CD4-positive, alpha-beta T cell treated with Interleukin-21 for 1 hour (primary cell): ENCODE data around the gene PCYT2.
"Not testable (repeated sequence)": the region's sequence is repeated elsewhere in the genome, so short reads cannot be mapped to it uniquely, and the experiment has no call there.

ENCODE experiments used
- DNase-seq: peaks from one replicate; pipeline ENCODE4 v3.0.0-alpha.2; 2020

The PCYT2 gene

DNA sequence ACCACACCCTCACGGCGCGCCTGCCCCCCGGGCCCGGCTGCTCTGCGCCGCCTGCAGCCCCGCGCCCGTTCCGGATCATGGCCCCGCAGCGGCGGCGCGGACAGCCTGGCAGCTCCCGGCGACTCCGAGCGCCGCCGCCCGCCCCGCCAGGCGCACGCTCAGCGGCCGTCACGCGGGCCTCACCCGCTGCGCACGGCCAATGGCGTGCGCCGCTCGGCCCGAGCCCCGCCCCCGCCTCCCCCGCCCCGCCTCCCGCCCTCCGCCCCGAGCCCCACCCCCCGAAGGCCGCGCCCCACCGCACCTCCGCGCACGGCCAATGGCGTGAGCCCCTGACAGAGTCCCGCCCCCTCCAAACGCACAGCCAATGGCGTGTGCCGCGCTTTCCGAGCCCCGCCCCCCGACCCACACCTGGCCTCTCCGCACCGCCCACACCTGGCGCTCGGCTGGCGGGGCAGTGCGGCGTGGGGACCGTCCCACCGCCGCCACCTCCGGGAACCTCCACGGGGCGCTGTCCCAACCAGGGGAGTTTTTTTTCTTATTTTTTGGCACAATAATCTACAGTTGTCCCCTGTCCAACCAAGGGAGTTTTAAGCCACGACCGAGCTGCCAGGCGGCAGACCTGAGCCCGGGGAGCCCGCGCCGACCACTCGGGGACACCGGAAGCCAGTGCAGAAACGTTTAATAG lies at the start of gene PCYT2:
PCYT2 (minus strand) TSS at position 123 of the 685 bp plus-strand sequence; CDS start at position 79, 44 bp downstream.
- DNase-seq, result peak; percentile 95

DNA sequence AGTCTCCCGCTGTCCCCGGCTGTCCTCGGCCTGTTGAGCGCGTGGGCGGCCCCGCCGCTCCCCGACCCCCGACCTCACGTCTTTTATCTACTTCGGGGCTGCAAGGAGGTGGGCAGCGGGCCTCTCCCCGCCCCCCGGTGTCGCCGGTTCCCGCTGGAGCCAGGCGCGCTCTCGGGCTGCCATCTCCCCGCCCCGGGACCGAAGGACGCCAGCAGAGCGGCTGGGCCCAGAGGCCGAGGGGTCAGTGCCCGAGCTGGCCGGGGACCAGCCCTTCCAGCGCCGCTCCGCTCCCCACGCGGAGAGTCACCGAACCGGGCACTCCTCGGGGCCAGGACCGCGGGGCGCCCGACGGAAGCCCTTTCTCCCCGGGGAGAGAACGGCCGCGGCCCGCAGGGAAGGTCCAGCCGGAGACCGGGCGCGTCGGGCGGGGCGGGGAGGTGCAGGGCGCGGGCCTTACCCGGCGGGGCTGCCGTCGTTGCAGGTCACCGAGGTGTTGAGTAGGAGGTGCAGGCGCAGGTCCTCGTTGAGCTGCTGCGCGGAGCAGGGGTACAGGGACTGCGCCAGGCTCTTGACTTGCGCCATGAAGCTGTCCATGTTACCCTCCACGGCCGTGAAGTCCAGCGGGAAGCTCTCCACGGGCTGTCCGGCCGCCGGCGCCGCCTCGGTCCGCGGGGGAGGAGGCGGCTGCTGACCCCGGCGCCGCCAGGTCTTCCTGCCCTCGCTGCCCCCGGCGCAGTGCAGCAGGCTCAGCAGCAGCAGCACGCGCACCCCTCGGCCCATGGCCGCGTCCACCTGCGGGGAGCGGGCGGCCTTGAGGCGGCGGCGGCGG lies 49.1 kb upstream of the PCYT2 start:
- DNase-seq, result no peak

DNA sequence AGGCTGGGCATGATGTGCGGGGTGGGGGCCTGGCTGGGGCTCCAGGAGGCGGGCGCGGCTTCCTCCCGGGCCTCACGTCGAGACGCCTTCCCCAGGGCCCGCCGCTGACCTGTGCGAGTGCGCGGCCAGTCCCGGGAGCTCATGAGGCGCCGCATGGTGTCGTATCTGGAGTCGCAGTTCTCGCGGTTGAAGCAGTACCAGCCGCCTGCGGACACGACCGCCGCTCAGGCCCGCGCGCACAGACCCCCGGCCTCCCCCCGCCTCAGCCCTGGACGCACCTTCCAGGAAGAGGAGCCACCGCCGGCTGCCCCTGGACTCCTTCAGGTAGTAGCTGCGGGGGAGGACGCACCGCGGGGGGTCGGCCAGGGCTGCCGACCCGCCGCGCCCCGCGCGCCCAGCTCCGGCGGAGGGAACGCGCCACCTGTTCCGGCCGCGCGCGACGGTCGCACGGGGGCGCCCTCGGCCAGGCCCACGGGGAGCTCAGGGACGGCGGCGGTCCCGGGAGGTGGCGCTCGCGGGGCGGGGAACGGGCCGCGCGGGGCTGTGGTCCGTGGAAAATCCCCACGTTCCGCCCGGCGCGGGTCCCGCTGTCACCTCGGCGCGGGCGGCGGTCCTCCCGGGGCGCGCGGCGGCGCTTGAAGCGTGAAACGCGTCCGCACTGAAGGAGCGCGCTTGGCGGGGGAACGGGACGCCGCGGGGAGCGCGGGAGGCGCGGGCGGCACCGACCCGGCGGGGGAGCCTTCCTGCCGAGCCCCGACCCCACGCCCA lies 48.3 kb upstream of the PCYT2 start:
- peak; percentile 86 for DNase-seq

DNA sequence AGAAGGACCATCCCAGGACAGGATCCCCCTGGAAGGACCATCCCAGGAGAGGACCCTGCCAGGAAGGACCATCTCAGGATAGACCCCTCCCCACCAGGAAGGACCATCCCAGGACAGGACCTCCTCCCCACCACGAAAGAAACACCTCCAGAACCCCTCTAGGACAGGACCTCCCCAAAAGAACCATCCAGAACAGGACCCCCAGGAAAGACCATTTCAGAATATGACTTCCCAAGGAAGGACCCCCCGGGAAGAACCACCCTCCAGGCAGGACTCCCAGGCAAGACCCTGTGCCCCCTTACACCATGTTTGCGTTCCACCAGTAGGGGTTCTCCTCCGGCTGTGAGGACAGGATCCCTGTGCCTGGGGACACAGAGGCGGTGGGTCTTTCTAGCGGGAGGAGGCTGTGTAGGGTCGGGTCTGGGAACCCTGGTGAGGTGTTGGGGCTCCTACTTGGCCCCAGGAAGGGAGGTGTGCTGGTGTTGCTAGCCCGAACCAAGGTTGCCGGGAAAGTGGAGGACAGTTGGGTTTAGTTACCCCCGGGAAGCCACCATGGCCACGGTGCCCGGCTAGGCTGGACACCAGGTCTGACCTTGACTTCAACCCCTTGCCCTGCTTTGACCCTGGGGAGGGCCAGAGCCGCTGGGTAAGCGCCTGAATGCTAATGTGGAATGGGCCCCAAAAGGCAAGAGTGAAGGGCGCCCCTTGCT lies 47.6 kb upstream of the PCYT2 start:
- no peak for DNase-seq

DNA sequence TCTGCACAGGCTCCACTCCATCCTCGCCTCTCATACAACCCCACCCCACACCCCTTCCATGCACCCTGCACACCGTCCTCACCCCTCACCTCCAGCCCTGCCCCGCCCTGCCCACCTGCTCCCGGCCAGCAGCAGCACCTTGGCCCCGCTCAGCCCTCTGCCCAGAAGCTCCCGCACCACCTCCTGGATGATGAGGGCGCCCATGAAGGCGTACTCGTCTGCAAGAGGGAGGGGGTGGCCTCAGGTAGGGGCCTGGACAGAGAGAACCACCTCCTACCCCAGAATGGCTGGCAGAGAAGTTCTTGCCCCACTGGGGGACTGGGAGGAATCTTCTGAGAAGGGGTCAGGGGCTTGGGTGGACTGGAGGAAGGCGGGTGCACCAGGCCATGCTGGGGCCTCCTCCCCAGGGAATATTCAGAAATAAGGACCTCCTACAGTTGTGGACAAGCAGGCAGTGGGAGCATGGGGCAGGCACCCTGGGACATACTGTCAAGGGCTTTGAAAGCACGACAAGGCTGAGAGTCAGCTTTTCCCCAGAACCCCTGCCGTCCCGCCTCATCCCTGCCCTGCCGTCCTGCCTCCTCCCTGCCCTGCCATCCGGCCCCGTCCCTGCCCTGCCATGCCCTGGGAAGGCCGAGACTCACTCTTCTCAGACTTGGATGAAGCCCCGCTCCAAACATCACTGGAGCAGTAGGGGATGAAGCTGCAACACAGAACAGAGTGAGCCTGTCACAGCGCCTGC lies 46.7 kb upstream of the PCYT2 start:
- DNase-seq, result no peak

DNA sequence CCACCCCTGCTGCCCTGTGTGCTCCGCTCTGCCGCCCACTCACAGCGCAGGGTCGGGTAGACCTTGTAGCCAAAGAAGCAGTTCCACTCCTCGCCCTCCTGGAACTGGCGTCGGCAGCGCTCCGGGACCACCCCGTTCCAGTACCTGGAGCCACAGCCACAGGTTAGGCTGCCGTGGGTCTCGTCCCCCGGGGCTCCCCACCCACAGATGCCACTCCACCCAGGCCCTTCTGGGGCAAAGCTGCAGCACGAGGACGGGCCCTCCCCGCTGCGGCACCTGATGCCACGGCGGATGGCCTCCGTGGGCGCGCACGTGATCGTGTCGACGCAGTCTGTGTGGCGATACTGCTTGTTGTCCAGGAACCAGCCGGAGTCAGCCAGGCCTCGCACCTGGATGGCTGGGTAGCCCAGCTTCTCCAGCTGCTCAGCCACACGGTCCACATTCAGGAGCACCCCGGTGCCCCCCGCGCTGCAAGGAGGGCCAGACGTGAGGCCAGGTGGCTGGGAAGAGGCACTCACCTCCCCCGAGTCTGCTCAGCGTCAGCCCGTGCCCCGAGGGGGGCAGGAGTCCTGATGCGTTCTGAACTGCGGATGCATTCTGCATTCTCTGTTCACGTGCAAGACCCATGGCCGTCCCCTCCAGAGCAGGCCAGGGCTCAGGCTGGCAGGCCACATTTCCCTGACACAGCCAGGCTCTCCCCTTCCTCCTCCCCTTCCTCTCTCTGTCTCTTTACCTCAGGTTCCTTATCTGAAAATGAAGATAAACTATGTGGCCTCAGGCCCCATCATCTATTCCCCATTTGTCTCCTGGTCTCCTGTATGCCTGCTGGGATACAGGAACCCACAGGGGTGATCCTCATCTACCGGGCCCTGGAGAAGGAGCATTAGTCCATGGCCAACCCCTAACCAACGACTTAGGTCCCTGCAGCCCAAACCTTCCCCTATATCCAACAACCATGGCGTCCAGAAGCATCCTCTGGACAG lies 45.7 kb upstream of the PCYT2 start:
- DNase-seq, result no peak

DNA sequence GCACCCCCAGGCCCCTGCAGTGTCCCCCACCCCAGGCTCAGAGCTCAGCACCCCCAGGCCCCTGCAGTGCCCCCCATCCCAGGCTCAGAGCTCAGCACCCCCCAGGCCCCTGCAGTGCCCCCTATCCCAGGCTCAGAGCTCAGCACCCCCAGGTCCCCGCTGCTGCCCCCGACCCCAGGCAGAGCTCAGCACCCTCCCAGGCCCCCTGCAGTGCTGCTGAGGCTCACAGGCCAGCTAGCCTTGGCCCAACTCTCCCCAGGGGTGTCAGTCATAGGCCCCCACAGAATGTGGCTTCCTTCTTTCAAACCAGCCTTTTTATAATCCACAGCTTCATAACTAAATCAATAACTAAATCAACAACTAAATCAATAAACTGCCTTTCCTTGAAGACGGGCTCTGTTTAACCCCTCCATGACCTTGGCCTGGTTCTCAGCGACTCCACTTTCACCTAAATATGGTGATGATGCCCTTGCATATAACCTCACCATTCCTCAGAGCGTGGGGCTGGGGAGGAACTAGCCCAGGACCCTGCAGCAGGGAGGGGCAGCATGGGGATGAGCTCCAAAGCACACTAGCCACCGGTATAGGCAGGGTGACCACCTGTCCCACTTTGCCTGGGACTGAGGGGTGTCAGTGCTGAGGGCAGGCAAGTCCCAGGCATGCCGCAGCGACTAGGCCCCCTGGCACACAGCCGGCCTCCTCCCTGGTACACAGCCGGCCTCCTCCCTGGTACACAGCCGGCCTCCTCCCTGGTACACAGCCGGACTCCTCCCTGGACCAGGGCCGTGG lies 44.8 kb upstream of the PCYT2 start:
- no peak for DNase-seq

DNA sequence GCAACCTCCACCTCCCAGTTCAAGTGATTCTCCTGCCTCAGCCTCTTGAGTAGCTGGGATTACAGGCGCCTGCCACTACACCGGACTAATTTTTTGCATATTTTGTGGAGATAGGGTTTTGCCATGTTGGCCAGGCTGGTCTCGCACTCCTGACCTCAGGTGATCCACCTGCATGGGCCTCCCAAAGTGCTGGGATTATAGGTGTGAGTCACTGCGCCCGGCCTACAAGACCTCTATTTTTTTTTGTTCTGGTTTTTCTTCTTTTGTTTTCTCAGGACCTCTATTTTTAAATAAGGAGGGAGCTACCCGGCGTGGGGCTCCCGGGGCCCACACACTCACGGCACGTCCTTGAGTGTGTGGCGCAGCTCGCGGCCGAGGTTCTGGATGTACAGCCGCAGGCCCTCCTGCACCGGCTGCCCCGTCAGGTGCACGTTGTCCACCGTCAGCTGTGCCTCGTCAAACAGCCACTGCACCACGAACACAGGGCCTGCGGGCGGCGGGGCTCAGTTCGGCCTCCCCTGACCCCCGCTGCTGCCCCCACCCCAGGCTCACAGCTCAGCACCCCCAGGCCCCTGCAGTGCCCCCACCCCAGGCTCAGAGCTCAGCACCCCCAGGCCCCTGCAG lies 44.0 kb upstream of the PCYT2 start:
- no peak for DNase-seq

DNA sequence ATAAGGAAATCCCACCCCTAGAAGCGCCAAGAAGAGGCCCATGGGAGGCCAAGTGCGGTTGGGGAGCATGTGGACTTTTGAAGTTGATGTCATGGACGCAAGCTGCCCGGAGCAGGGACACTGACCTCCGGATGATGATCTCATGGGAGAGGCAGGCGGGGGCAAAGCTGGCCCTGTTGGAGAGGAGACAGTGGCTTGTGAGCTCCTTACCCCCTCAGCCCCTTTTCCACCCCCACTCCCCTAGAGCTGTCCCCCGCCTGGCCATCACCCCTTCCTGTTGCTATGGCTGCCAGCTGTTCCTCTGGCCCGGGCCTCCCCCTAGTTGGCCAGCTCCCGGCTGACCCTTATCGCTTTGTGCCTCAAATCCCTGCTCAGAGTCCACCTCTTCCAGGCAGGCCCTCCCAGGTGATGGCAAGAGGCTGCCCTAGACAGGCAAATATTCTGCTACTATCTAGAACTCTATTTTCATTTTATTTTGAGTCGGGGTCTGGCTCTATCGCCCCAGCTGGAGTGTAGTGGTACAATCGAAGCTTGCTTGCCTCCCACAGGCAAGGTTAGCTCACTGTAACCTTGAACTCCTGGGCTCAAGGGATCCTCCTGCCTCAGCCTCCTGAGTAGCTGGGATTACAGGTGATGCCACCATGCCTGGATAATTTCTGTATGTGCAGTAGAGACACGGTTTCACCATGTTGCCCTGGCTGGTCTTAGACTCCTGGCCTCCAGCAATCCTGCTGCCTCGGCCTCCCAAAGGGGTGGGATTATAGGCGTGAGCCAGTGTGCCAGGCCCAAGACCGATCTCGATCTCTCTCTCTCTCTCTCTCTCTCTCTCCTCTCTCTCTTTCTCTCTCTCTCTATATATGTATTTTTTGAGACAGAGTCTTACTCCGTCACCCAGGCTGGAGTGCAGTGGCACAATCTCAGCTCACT lies 43.2 kb upstream of the PCYT2 start:
- no peak for DNase-seq

DNA sequence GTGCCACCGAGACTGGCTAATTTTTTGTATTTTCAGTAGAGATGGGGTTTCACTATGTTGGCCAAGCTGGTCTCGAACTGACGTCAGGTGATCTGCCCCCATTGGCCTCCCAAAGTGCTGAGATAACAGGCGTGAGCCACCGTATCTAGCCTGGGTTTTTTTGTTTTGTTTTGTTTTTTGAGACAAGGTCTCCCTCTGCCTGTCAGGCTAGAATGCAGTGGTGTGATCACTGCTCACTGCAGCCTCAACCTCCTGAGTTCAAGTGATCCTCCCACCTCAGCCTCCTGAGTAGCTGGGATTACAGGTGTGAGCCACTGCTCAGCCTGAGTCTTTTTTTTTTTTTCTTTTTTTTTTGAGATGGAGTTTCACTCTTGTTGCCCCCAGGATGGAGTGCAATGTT lies 42.2 kb upstream of the PCYT2 start:
- not testable (repeated sequence) for DNase-seq

DNA sequence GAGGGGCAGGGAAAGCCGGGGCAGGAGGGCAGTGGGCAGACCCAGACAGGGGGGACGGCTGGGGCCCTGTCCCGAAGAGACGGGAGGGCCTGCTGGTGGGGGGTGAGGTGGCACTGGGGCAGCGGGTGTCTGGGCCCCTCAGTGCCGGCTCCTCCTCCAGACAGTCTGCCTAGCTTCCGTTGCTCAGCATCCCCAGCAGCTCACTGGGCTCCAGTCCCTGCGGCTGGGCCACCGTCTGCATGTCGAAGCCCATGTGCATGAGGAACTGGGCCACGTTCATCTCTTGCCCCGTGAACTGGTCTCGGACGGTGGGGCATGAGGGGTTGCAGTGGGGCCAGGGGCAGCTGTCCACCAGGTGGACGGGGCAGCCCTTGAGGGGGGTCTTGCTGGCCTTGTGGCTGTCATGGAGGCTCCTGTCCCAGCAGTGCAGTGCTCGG lies 41.6 kb upstream of the PCYT2 start:
- DNase-seq, result no peak

DNA sequence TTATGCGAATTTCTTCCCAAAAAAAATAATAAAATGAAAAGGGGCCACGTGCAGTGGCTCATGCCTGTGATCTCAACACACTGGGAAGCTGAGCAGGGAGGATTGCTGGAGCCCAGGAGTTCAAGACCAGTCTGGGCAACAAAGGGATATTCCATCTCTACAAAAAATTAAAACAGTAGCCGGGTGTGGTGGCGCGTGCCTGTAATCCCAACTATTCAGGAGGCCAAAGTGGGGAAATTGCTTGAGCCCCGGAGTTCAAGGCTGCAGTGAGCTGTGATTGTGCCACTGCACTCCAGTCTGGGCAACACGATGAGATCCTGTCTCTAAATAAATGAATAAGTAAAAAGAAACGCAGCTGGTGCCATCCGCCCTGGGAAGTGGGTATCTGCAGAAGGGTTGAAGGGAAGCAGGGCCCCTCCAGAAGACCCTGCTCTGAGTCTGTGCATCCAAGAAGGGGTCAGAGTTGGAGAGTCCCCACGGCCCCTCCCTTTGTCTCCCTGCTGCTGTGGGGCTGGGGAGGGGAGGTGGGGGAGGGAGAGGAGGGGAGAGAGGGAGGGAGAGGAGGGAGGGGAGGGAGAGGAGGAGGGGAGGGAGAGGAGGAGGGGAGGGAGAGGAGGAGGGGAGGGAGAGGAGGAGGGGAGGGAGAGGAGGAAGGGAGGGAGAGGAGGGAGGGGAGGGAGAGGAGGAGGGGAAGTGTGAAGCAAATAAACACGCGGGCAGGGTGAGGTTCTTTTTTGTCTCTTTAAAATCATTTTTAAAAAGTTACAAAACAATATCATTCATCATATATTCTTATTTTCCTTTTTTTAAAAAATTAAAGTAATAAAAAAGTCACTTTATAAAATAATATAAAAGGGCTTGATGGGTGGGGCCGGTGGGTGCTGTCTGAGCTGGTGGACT lies 40.8 kb upstream of the PCYT2 start:
- no peak for DNase-seq

DNA sequence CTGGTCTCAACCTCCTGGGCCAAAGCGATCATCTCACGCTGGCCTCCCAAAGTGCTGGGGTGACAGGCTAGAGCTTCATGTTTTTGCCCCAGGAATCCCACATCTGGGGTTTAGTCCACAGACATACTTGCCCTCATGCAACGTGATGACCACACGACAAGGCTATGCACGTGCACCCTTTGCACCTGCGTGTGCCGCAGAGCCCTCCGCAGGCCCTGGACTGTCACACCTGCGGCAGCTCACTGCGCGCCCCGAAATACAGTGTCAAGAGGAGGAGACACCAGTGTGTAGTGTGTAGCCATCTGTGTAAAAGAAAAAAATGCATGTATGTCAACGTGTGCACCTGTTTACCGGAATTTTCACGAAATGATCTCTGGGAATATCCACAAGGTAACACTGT lies 39.3 kb upstream of the PCYT2 start:
- DNase-seq, result no peak

DNA sequence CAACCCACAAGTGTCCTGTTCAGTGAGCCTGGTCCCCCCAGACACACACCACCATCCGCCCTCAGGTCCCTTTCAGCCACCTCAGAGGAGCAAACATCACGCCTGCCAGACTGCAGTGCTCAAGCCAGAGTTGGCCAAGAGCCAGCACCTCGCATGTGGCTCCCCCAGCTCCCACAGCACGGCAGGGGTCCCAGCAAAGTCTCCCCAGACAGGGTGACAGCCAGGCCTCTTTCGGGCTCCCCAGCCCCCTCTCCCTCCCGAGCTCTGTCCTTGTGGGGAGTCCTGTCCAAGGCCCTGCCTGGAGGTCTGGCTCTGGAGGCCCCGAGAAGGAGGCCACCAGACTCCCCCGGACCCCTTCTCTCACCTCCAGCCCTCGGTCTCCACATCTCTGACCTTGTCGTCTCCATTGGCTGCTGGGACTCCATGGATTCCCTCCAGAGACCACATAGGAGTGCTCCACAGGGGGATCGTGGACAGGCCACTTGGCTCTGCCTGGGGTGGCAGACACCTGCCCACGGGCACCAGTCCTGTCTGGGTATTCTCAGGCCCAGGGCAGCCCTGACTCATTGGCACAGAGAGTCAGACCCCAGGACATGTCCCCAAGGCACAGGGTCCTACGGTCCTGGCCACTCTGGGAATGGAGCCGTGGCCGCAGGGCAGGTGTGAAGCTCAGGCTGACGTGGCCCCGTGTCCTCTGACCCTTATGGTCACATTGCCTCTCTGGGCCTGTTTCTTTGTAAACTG lies 37.6 kb upstream of the PCYT2 start:
- no peak for DNase-seq

DNA sequence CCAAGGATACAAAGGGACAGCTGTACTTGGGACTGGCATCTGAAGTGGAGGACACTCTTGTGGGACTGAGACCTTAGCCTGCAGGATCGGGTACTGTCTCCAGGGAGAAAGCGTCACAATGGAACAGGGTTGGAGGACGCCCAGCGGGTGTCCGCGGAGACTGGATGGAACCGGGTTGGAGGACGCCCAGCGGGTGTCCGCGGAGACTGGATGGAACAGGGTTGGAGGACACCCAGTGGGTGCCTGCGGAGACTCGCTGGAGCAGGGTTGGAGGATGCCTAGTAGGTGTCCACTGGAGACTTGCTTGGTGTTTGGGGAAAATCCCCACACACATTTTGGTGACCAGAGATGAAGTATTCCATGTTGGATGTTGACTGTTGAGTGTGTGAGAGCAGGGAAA lies 36.0 kb upstream of the PCYT2 start, which contains the start of gene MYADML2:
MYADML2 (minus strand) TSS at position 45 of the 400 bp plus-strand sequence. CDS start 5,492 bp downstream, outside the sequence.
- no peak for DNase-seq

DNA sequence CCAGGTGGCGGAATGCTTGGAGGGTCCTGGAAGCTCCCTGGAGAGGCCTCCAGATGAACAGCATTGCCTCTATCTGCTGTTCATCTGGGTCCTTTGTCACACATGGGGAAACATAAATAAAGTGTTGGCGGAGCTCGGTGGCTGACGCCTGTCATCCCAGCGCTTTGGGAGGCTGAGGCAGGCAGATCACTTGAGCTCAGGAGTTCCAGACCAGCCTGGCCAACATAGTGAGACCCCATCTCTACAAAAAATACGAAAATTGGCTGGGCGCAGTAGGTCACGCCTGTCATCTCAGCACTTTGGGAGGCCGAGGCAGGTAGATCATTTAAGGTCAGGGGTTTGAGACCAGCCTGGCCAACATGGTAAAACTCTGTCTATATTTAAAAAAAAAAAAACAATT lies 33.7 kb upstream of the PCYT2 start:
- no peak for DNase-seq
